Left lung (tissue), 10 donors: Measurements from ENCODE around the gene LITAFD. TPM values are rescaled to one million over a fixed set of nuclear protein-coding genes. Genes with fewer than 3 reads are reported as not detected.
A peak's percentile ranks its signal among the peaks of the same experiment; 100 is the strongest.

Experiments used
- ATAC-seq: fragments of 200-7000 bp; cut with Tn5 transposase; one replicate; pipeline ENCODE4 v1.9.1; 2020; ENCODE audit warnings: moderate library complexity
- DNase-seq, 4 donors: peaks; one replicate each; pipeline ENCODE4 v3.0.0-alpha.2; 2013 to 2020
- H3K27ac ChIP-seq, 2 donors: fragments of 200-600 bp; sonication (generic) in 1 of 2; one replicate each; pipeline versions ENCODE4 v1.5.0 to v1.8.0; 2020 to 2021
- H3K27me3 ChIP-seq, 2 donors: fragments of 200-600 bp; sonication (generic) in 1 of 2; one replicate each; pipeline versions ENCODE4 v1.5.0 to v1.8.0; 2020 to 2021
- H3K36me3 ChIP-seq, 2 donors: fragments of 200-600 bp; sonication (generic) in 1 of 2; one replicate each; pipeline versions ENCODE4 v1.5.0 to v1.8.0; 2020 to 2021
- H3K4me1 ChIP-seq, 2 donors: fragments of 200-600 bp; one replicate each; pipeline ENCODE4 v1.8.0; 2021
- H3K4me3 ChIP-seq, 2 donors: fragments of 200-600 bp; sonication (generic) in 1 of 2; one replicate each; pipeline versions ENCODE4 v1.5.0 to v1.8.0; 2020 to 2021; ENCODE audit warnings: mild to moderate bottlenecking in 1 of 2
- H3K9me3 ChIP-seq, 2 donors: fragments of 200-600 bp; sonication (generic) in 1 of 2; one replicate each; pipeline versions ENCODE4 v1.5.0 to v1.8.0; 2020 to 2021
- intact Hi-C, 2 donors: fragments of 100-400 bp; cut with DNase I; formaldehyde crosslinking; loops; one replicate each; pipeline versions ENCODE4 v1.11.2 to v1.14.2; 2022
- polyA plus RNA-seq, 6 donors: library from polyadenylated mRNA; unstranded; fragments of 120-200 nt; gene quantifications; one replicate each; pipeline ENCODE4 v1.2.1, GENCODE V29; 2013; ENCODE audit not compliant: insufficient read length in 6 of 6
- total RNA-seq, 2 donors: library from RNA; stranded (reverse); fragmentation: NEBNext Ultra II Directional; extraction: Animal tissue kit (Norgen Biotek cat#: 25700); gene quantifications; one replicate each; pipeline ENCODE4 v1.2.1, GENCODE V29; 2021
- TF ChIP-seq, protein P1 (sequence below), 2 donors: fragments of 200-600 bp; sonication (generic) in 1 of 2; IDR thresholded peaks; one replicate each; pipeline versions ENCODE4 v1.5.0 to v1.8.0; 2021; ENCODE audit warnings: antibody characterized with exemption in 2 of 2
- donor health status: DM: no; HTN: yes; CAD: no.
- donor health status: DM: no; HTN: no; CAD: no.

The LITAFD gene
- total and polyA plus RNA-seq, 8 donors, result 0.18 to 0.27 TPM; not detected in 6

GRCh38 chr16:8919934-8920462 lies 37.8 kb downstream of the LITAFD start:
- no peak for DNase-seq
- ATAC-seq, result no peak
- Histone ChIP-seq H3K4me3 (no peak overlapping the region), H3K27me3 (no peaks in the 10 kb centered on the region), H3K27ac (no peak overlapping the region), H3K36me3 (peaks cover under 1 to 87% of the 10 kb centered on the region in 2 donors), H3K9me3 (no peaks in the 10 kb centered on the region), H3K4me1 (peaks cover 0 to 4% of the 10 kb centered on the region in 2 donors)
- TF ChIP-seq, protein P1, sequence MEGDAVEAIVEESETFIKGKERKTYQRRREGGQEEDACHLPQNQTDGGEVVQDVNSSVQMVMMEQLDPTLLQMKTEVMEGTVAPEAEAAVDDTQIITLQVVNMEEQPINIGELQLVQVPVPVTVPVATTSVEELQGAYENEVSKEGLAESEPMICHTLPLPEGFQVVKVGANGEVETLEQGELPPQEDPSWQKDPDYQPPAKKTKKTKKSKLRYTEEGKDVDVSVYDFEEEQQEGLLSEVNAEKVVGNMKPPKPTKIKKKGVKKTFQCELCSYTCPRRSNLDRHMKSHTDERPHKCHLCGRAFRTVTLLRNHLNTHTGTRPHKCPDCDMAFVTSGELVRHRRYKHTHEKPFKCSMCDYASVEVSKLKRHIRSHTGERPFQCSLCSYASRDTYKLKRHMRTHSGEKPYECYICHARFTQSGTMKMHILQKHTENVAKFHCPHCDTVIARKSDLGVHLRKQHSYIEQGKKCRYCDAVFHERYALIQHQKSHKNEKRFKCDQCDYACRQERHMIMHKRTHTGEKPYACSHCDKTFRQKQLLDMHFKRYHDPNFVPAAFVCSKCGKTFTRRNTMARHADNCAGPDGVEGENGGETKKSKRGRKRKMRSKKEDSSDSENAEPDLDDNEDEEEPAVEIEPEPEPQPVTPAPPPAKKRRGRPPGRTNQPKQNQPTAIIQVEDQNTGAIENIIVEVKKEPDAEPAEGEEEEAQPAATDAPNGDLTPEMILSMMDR (IDR thresholded peaks at IDR 0.05), result no peak
- intact Hi-C loops, result no loop called here

DNA sequence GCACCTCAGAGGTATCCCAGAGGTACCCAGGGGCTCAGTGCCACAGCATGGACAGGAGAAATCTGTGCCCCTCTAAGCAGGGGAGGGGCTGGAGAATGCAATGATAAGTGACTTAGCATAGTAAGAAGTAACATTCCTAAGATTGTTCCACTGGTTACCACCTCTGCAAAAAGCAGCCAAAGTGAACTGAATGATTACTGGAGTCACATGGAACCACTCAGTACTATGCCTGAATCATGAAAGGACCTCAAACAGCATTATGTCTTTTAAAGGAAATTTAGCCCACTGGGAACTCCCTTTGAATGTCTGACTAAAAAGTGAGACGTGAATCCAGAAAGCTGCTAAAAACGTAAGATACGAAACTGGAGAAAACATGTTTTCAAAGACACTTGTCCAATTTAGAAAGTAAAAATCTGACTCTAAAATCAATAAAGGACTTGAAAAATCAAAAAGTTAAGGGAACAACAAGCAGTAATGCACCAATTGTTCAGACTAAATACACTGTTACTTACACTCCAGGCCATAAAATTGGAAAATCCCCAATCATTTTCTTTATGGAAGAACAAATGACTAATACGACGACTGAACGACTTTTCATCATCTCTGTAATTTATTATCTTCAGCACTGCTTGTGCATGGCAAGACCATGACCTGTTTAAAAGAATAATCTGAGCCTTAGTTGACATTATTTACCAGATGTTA lies 38.6 kb downstream of the LITAFD start:
- Histone ChIP-seq H3K9me3 (no peaks in the 10 kb centered on the region), H3K27me3 (no peaks in the 10 kb centered on the region), H3K4me1 (peaks cover 0 to 4% of the 10 kb centered on the region in 2 donors), H3K4me3 (no peak overlapping the region), H3K36me3 (peaks cover 0 to 79% of the 10 kb centered on the region in 2 donors), H3K27ac (no peak overlapping the region)
- intact Hi-C loops, result no loop called here
- ATAC-seq (no peak), DNase-seq (no peak)
- TF ChIP-seq, protein P1 (IDR thresholded peaks at IDR 0.05), result no peak

DNA sequence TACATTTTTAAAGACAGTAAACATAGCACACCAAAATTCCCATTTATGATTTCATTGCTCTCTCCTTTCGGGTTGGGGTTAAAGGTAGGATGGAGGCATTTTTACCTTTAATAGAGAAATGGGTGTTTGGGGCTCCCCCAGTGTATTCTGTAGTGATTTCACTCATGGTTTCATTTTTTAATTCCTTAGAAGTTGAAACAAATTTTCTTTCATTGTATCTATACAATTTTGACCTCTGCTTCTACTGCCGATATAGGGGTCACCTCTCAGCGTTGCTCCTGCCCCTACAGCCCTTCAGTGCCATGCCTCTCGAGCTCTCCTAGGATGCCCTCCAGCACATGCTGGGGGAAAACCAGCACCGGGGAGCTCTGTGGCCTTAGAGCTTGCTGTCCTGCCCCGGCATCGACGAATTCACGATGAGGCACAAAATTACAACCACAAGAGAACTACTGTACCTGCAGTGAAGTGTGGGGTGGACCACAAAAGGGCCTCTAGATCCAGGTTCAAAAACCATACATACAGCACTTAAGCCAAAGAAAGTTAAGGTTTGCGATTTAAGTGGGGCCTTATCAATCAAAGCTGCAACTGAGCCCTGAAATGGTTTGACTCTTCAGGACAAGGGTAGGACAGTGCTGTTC lies 39.3 kb downstream of the LITAFD start:
- DNase-seq, result no peak
- intact Hi-C loops, result no loop called here
- Histone ChIP-seq H3K36me3 (peaks cover 0 to 77% of the 10 kb centered on the region in 2 donors), H3K27ac (no peak overlapping the region), H3K4me1 (peaks cover 0 to 4% of the 10 kb centered on the region in 2 donors), H3K27me3 (no peaks in the 10 kb centered on the region), H3K9me3 (no peaks in the 10 kb centered on the region), H3K4me3 (no peak overlapping the region)
- no peak for ATAC-seq
- TF ChIP-seq, protein P1 (IDR thresholded peaks at IDR 0.05), result no peak

DNA sequence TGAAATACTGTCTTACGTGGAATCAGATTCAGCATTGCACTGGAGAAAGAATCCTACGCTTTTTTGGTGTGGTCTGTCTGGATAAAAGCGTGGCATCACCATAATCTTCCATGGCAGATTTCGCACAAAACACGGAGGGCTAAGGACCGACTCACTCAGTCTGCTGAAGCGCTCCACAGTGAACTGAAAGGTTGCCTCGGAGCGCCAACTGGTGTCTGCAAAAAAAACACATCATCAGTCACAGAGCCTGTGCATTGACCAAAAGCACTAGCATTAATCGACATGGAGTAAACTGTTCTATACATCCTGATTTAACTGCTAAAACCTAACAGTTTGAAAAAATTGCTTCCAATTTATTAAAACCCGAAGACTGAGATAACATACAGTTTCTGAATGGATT lies 41.0 kb downstream of the LITAFD start:
- no peaks in the 10 kb centered on the region for H3K9me3 ChIP-seq
- peaks cover 2 to 7% of the 10 kb centered on the region in 2 donors for H3K4me1 ChIP-seq
- TF ChIP-seq, protein P1 (IDR thresholded peaks at IDR 0.05), result no peak
- H3K27me3 ChIP-seq, result no peaks in the 10 kb centered on the region
- no peak overlapping the region for H3K4me3 ChIP-seq
- H3K36me3 ChIP-seq, result peaks cover 0 to 72% of the 10 kb centered on the region in 2 donors
- ATAC-seq (no peak), DNase-seq (no peak)
- no peak overlapping the region for H3K27ac ChIP-seq
- intact Hi-C loops, result no loop called here

DNA sequence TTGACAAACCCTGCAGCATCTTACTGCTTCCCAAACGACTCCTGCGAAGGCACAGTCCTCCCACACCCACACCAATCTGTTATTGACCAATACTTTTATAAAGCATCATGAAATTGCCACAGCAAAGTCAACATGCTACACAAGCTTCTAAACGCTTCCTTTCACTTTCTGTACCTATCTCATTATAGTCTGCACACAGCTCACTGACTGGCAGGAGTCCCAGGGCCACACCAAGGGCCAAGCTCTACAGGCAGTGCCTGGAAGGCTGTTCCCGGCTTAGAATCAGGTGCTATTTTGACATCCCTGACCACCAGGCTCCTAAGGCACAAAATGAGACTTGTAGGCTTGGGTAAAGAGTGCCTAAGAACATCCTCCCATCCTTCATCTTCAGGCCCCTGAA lies 42.1 kb downstream of the LITAFD start:
- intact Hi-C loops, result no loop called here
- Histone ChIP-seq H3K36me3 (peaks cover 0 to 70% of the 10 kb centered on the region in 2 donors), H3K27ac (no peak overlapping the region), H3K27me3 (no peaks in the 10 kb centered on the region), H3K9me3 (no peaks in the 10 kb centered on the region), H3K4me1 (peaks cover 6 to 13% of the 10 kb centered on the region in 2 donors), H3K4me3 (no peak overlapping the region)
- no peak for DNase-seq
- TF ChIP-seq, protein P1 (IDR thresholded peaks at IDR 0.05), result no peak
- peak; percentile 72 for ATAC-seq
